BLaER1 treated with 17β-estradiol and CSF1 and Interleukin-3, amounts not matched to agents 10 nM and 100 nM (cell line): ENCODE results near the gene KDSR.

Source experiments
- H3K27ac ChIP-seq, 11 experiments: shearing (Covaris generic); formaldehyde crosslinking; 2 replicates each; pipeline ENCODE4 v1.8.1; 2022
- H3K27me3 ChIP-seq, 11 experiments: shearing (Covaris generic); formaldehyde crosslinking; 2 replicates each; pipeline ENCODE4 v1.8.1; 2022
- H3K36me3 ChIP-seq, 11 experiments: shearing (Covaris generic); formaldehyde crosslinking; 2 replicates each; pipeline ENCODE4 v1.8.1; 2022
- H3K4me1 ChIP-seq, 10 experiments: shearing (Covaris generic); formaldehyde crosslinking; 2 replicates each; pipeline ENCODE4 v1.8.1; 2022
- H3K4me2 ChIP-seq, 11 experiments: shearing (Covaris generic); formaldehyde crosslinking; 2 replicates each; pipeline ENCODE4 v1.8.1; 2022
- H3K4me3 ChIP-seq, 10 experiments: shearing (Covaris generic); formaldehyde crosslinking; 2 replicates each; pipeline ENCODE4 v1.8.1; 2022
- H3K9ac ChIP-seq, 11 experiments: shearing (Covaris generic); formaldehyde crosslinking; 2 replicates each; pipeline ENCODE4 v1.8.1; 2022
- H3K9me3 ChIP-seq, 11 experiments: shearing (Covaris generic); formaldehyde crosslinking; replicated peaks in 1 of 11; 2 replicates each; pipeline ENCODE4 v1.8.1; 2022
- H4K20me1 ChIP-seq, 11 experiments: shearing (Covaris generic); formaldehyde crosslinking; 2 replicates each; pipeline ENCODE4 v1.8.1; 2022
- Cebpa-rat ChIP-seq, 11 experiments: shearing (Covaris generic); IDR thresholded peaks; 2 replicates each; pipeline ENCODE4 v1.8.1; 2022

Gene KDSR

GRCh38 chr18:63397349-63397748 lies 30.3 kb upstream of the KDSR start:
- H3K9ac ChIP-seq: no peak overlapping the region
- H4K20me1 ChIP-seq: peaks cover 0 to 24% (median 0%) of the 10 kb centered on the region in 11 experiments; a peak in 4 of 22 replicates
- H3K27me3 ChIP-seq: no peaks in the 10 kb centered on the region
- H3K4me1 ChIP-seq: no peaks in the 10 kb centered on the region
- peaks cover 94 to 100% (median 99%) of the 10 kb centered on the region in 11 experiments for H3K36me3 ChIP-seq
- no peaks in the 10 kb centered on the region for H3K9me3 ChIP-seq
- TF ChIP-seq Cebpa-rat (IDR thresholded peaks at IDR 0.05): no peak
- no peak overlapping the region for H3K4me2 ChIP-seq
- H3K27ac ChIP-seq: no peak overlapping the region
- no peak overlapping the region for H3K4me3 ChIP-seq

DNA sequence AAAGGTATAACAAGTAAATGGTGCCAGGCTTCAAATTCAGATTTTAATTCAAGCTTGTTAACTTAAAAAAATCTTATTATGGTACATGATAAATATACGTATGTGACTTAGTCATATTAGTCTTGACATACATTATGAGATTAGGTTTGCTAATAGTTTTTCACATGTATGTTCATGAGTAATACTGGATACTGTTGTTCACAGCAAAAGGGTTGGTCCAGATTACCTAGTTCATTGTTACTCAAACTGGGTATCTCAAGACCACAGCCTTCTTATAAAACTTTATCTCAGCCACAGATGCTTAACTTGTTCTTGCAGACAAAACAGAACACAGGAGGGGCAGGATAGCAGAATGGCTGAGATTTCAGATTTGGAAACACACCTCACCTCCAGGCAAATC lies 28.5 kb upstream of the KDSR start:
- peaks cover 0 to 18% (median 0%) of the 10 kb centered on the region in 11 experiments; a peak in 3 of 22 replicates for H4K20me1 ChIP-seq

DNA sequence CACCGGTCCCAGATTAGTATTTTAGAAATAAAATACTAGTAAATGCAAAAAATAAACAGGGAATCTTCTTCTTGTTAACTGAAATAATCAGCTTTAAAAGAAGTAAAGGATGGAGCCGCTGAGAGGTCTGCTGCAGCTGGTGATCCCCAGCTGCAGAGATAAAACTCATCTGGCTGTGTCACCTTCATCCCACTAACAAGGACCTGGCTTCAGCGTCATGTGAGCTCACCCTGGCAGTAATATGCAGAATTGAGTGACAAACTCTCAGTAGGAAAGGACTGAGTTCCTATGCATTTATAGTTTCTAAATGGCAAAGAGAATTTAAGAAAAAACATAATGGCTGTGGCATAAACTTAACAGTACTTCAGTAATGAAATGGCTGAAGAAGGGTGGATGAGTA lies 27.9 kb upstream of the KDSR start:
- no peaks in the 10 kb centered on the region for H3K4me1 ChIP-seq
- H3K27me3 ChIP-seq: no peaks in the 10 kb centered on the region
- no peak for TF ChIP-seq Cebpa-rat (IDR thresholded peaks at IDR 0.05)
- H3K4me3 ChIP-seq: no peak overlapping the region
- no peak overlapping the region for H3K9ac ChIP-seq
- H4K20me1 ChIP-seq: peaks cover 0 to 18% (median 0%) of the 10 kb centered on the region in 11 experiments; a peak in 3 of 22 replicates
- H3K36me3 ChIP-seq: peaks cover 86 to 100% (median 98%) of the 10 kb centered on the region in 11 experiments
- H3K9me3 ChIP-seq: no peaks in the 10 kb centered on the region
- H3K4me2 ChIP-seq: no peak overlapping the region
- H3K27ac ChIP-seq: no peak overlapping the region

More for the DNA sequence above, 28.5 kb upstream of the KDSR start:
- Histone ChIP-seq H3K4me1 (no peaks in the 10 kb centered on the region), H3K9ac (no peak overlapping the region), H3K27ac (no peak overlapping the region), H3K27me3 (no peaks in the 10 kb centered on the region), H3K9me3 (no peaks in the 10 kb centered on the region), H3K36me3 (peaks cover 86 to 100% (median 99%) of the 10 kb centered on the region in 11 experiments), H3K4me2 (no peak overlapping the region), H3K4me3 (no peak overlapping the region)
- no peak for TF ChIP-seq Cebpa-rat (IDR thresholded peaks at IDR 0.05)

GRCh38 chr18:63387861-63388260 lies 20.9 kb upstream of the KDSR start:
- no peaks in the 10 kb centered on the region for H4K20me1 ChIP-seq
- peaks cover 54 to 96% (median 72%) of the 10 kb centered on the region in 11 experiments for H3K36me3 ChIP-seq
- H3K27me3 ChIP-seq: no peaks in the 10 kb centered on the region
- no peak for TF ChIP-seq Cebpa-rat (IDR thresholded peaks at IDR 0.05)
- no peak overlapping the region for H3K4me2 ChIP-seq
- H3K9me3 ChIP-seq: peaks cover 0 to 15% (median 5%) of the 10 kb centered on the region in 11 experiments; a peak in 12 of 22 replicates
- no peak overlapping the region for H3K9ac ChIP-seq
- H3K4me3 ChIP-seq: no peak overlapping the region
- no peaks in the 10 kb centered on the region for H3K4me1 ChIP-seq
- no peak overlapping the region for H3K27ac ChIP-seq

- no peak for TF ChIP-seq Cebpa-rat (IDR thresholded peaks at IDR 0.05)
- Histone ChIP-seq H3K4me1 (peaks cover 0 to 7% (median 0%) of the 10 kb centered on the region in 10 experiments; a peak in 3 of 20 replicates), H3K27me3 (no peaks in the 10 kb centered on the region), H3K4me3 (no peak overlapping the region), H3K36me3 (peaks cover 20 to 53% (median 32%) of the 10 kb centered on the region in 11 experiments; a peak in 21 of 22 replicates), H4K20me1 (no peaks in the 10 kb centered on the region), H3K4me2 (no peak overlapping the region), H3K9me3 (peaks cover 0 to 19% (median 8%) of the 10 kb centered on the region in 11 experiments; a peak in 12 of 22 replicates), H3K9ac (no peak overlapping the region), H3K27ac (no peak overlapping the region)
Observed at GRCh38 chr18:63382843-63383242, 15.8 kb upstream of the KDSR start.

DNA sequence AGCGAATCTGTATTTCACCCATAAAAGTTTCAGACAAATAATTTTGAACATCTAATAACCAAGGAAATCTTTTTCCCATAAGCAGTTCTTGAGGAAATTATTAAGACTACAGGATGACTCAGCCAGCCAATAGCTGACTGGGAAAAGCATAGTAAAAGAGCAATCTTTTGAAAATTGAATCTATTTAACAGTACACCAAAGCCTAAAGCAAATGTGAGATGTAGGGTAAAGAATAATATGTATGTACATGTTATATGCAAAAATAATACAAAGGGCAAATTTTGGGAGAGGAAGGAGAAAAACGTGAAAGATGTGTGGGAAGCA lies 12.6 kb upstream of the KDSR start:
- H3K27ac ChIP-seq: no peak overlapping the region
- H3K9me3 ChIP-seq: peaks cover 11 to 37% (median 25%) of the 10 kb centered on the region in 11 experiments
- H4K20me1 ChIP-seq: no peaks in the 10 kb centered on the region
- peaks cover 13 to 29% (median 19%) of the 10 kb centered on the region in 11 experiments; a peak in 19 of 22 replicates for H3K36me3 ChIP-seq
- H3K4me3 ChIP-seq: no peak overlapping the region
- H3K4me1 ChIP-seq: peaks cover 0 to 19% (median 6%) of the 10 kb centered on the region in 10 experiments; a peak in 8 of 20 replicates
- no peaks in the 10 kb centered on the region for H3K27me3 ChIP-seq
- H3K4me2 ChIP-seq: no peak overlapping the region
- no peak for TF ChIP-seq Cebpa-rat (IDR thresholded peaks at IDR 0.05)
- no peak overlapping the region for H3K9ac ChIP-seq

DNA sequence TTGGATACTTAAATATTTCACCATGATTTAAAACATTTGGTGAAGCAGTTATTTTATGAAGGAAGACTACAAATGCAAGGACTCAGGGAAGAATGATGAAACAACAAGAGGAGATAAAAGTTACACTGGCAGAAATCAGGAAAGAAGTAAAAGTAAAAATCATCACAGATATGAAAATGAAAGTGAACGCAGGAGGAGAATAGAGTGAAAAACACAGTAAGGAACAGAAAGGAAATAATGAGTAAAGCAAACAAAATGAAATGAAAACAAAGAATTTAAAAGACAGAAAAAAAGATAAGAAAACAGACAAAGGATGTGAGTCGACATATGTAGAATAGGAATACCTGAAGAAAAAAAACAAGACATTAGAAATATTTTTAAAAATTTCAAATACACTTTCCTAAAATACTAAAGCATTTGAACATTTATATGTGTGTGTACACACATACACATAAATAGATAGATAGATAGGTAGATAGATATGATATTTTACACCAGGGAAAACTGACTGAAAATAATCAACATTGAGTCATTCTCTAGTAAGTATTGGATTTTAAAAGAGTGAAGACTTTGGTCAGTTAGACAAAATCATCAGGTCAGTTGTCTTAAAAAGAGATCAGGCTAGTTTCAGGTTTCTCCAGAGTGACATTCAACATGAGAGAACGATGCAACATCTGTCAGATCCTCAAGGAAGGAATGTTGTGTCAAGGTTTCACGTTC lies 12.1 kb upstream of the KDSR start:
- no peaks in the 10 kb centered on the region for H3K27me3 ChIP-seq
- H3K4me2 ChIP-seq: peak overlapping the region in 2 of 11 experiments; percentile 28 to 33; a peak in 2 of 22 replicates
- no peak overlapping the region for H3K4me3 ChIP-seq
- peaks cover 9 to 24% (median 14%) of the 10 kb centered on the region in 11 experiments; a peak in 18 of 22 replicates for H3K36me3 ChIP-seq
- 0 out of 22 replicates have a peak overlapping the region, but pooled peaks of 1 of the 11 experiments have one; percentile 7 for H3K27ac ChIP-seq
- no peak for TF ChIP-seq Cebpa-rat (IDR thresholded peaks at IDR 0.05)
- H3K9ac ChIP-seq: no peak overlapping the region
- H4K20me1 ChIP-seq: no peaks in the 10 kb centered on the region
- H3K4me1 ChIP-seq: peaks cover 0 to 19% (median 6%) of the 10 kb centered on the region in 10 experiments; a peak in 8 of 20 replicates
- H3K9me3 ChIP-seq: peaks cover 11 to 32% (median 23%) of the 10 kb centered on the region in 11 experiments

DNA sequence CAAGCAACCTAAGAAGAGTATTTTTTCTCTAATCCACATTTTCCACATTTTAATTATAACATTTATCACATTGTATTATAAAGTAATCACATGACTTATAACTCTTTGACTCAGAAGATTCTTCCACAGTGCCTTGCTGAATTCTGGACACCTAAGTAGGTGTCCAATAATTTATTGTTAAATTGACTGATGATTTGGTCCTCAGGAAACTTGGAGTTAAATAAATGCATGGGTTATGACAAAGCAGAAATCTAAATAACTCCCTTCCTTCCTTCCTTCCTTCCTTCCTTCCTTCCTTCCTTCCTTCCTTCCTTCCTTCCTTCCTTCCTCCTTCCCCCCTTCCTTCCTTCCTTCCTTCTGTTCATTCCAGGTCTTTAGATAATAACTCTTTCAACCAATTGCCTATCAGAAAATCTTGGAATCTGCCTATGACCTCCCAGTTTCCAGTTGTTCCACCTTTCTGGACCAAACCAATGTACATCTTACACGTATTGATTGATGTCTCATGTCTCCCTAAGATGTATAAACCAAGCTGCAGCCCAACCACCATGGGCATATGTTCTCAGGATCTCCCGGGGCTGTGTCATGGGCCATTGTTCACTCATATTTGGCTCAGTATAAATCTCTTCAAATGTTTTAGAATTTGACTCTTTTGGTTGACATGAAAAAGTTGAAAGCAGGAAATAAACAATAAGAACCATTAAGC lies 10.4 kb upstream of the KDSR start:
- Histone ChIP-seq H3K4me1 (peaks cover 0 to 19% (median 6%) of the 10 kb centered on the region in 10 experiments; a peak in 8 of 20 replicates), H3K4me3 (no peak overlapping the region), H3K27me3 (no peaks in the 10 kb centered on the region), H3K9ac (no peak overlapping the region), H4K20me1 (no peaks in the 10 kb centered on the region), H3K27ac (peak overlapping the region in 1 of 11 experiments; percentile 28; a peak in 1 of 22 replicates), H3K36me3 (peaks cover 0 to 12% (median 0%) of the 10 kb centered on the region in 11 experiments; a peak in 6 of 22 replicates), H3K4me2 (no peak overlapping the region; a peak in 1 of 22 replicates), H3K9me3 (peaks cover 6 to 23% (median 17%) of the 10 kb centered on the region in 11 experiments)
- TF ChIP-seq Cebpa-rat (IDR thresholded peaks at IDR 0.05): no peak

GRCh38 chr18:63376538-63376937 lies 9.5 kb upstream of the KDSR start:
- Histone ChIP-seq H4K20me1 (no peaks in the 10 kb centered on the region), H3K4me2 (no peak overlapping the region), H3K9ac (no peak overlapping the region), H3K27me3 (no peaks in the 10 kb centered on the region), H3K27ac (peak overlapping the region in 1 of 11 experiments; percentile 28; a peak in 1 of 22 replicates), H3K4me3 (no peak overlapping the region), H3K9me3 (peaks cover 6 to 22% (median 17%) of the 10 kb centered on the region in 11 experiments), H3K4me1 (peaks cover 0 to 19% (median 6%) of the 10 kb centered on the region in 10 experiments; a peak in 8 of 20 replicates), H3K36me3 (peaks cover 0 to 5% (median 0%) of the 10 kb centered on the region in 11 experiments; a peak in 3 of 22 replicates)
- TF ChIP-seq Cebpa-rat (IDR thresholded peaks at IDR 0.05): peak in 3 of 11 experiments; percentile 36 to 70 (median 50); a peak in 5 of 22 replicates
